SU-DHL-6 (cell line): ENCODE results near the gene STK33.

Experiments
- H2AFZ ChIP-seq: fragments of 200-600 bp; sonication (generic); 2 replicates; pipeline ENCODE4 v1.6.1; 2014; ENCODE audit warnings: low read depth, mild to moderate bottlenecking, moderate library complexity, mixed read lengths, antibody characterized with exemption, low read length; ENCODE audit not compliant: severe bottlenecking
- H3F3A ChIP-seq: fragments of 200-600 bp; shearing (Covaris generic); 2 replicates; pipeline ENCODE4 v1.6.0; 2016; ENCODE audit warnings: antibody characterized with exemption, mild to moderate bottlenecking; ENCODE audit not compliant: insufficient read depth
- H3K27ac ChIP-seq: fragments of 200-600 bp; sonication (generic); 2 replicates; pipeline ENCODE4 v1.5.1; 2016; ENCODE audit warnings: low read depth, mild to moderate bottlenecking, low read length, moderate library complexity, mixed read lengths
- H3K27me3 ChIP-seq: fragments of 200-600 bp; sonication (generic), shearing (Covaris generic); 2 replicates; pipeline ENCODE4 v1.6.0; 2014; ENCODE audit warnings: mild to moderate bottlenecking, low read length
- H3K36me3 ChIP-seq: fragments of 200-600 bp; sonication (generic); 2 replicates; pipeline ENCODE4 v1.6.1; 2014; ENCODE audit warnings: mild to moderate bottlenecking, low read length, mixed read lengths
- H3K4me2 ChIP-seq: fragments of 300-600, 200-600 bp; shearing (Covaris generic), sonication (generic); 2 replicates; pipeline ENCODE4 v1.6.0; 2014; ENCODE audit warnings: low read length, low read depth, mild to moderate bottlenecking; ENCODE audit not compliant: poor library complexity, severe bottlenecking
- H3K4me3 ChIP-seq: fragments of 200-600 bp; sonication (generic); 2 replicates; pipeline ENCODE4 v1.5.1; 2014; ENCODE audit warnings: antibody characterized with exemption, low read length, mild to moderate bottlenecking, mixed read lengths; ENCODE audit not compliant: insufficient read depth, poor library complexity, severe bottlenecking
- H3K79me2 ChIP-seq: fragments of 200-600 bp; sonication (generic); 2 replicates; pipeline ENCODE4 v1.6.1; 2014; ENCODE audit warnings: mild to moderate bottlenecking, low read length, moderate library complexity; ENCODE audit not compliant: insufficient read depth
- H3K9ac ChIP-seq: fragments of 200-600 bp; sonication (generic); 2 replicates; pipeline ENCODE4 v1.7.0; 2014; ENCODE audit warnings: mild to moderate bottlenecking, low read length
- H3K9me2 ChIP-seq: fragments of 200-600 bp; sonication (generic); replicated peaks from 2 replicates; pipeline ENCODE4 v1.6.1; 2014; ENCODE audit warnings: low read length; ENCODE audit not compliant: insufficient read depth
- H3K9me3 ChIP-seq: fragments of 200-600 bp; sonication (generic); 2 replicates; pipeline ENCODE4 v1.6.1; 2014; ENCODE audit warnings: low read length, mixed read lengths; ENCODE audit not compliant: insufficient read depth
- H4K20me1 ChIP-seq: fragments of 200-600 bp; sonication (generic); 2 replicates; pipeline ENCODE4 v1.6.1; 2014; ENCODE audit warnings: low read depth, mild to moderate bottlenecking, antibody characterized with exemption, low read length, moderate library complexity, mixed read lengths
- EZH2phosphoT487 ChIP-seq: fragments of 200-600 bp; sonication (generic), shearing (Covaris generic); conservative IDR thresholded peaks from 2 replicates; pipeline ENCODE4 v1.6.1; 2018; ENCODE audit warnings: mild to moderate bottlenecking, antibody characterized with exemption, low read length, moderate library complexity, mixed read lengths
- TF ChIP-seq, protein P1 (sequence below): fragments of 200-600 bp; sonication (generic); IDR thresholded peaks from one replicate; pipeline ENCODE4 v1.5.1; 2017; ENCODE audit warnings: antibody characterized with exemption, mild to moderate bottlenecking, low read length, moderate library complexity; ENCODE audit not compliant: insufficient read depth, poor library complexity, severe bottlenecking

STK33 gene

DNA sequence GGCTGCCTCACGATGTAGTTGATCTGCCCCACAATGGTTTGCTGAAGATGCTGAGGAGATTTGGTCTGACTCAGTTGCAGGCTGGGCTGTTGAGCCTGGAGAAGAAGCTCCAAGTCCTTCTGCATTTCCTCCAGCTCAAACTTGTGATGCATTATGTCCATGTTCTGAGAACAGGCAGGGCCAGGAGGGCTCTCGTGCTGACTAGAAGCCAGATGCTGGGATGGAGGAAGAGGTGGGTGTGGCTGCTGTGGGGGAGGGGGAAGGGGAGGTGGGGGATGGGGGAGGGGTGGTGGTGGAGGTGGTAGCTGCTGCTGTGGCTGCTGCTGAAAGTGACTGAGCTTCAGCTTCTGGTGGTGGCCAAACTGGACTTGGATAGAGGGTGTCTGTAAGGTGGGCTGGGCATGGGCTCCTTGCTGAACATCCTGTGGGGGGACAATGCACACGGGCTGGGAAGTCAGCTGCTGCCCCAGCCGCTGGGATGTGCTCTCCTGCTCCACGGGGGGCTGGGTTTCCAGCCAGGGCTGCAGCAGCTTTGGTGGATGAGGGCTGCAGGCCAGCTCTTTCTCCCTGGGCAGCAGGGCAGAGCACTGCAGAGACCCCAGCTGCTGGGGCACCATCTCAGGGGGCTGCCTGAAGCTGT is 46.4 kb upstream of the STK33 start:
- Histone ChIP-seq H3K27me3 (no peaks in the 10 kb centered on the region), H3K4me3 (no peak overlapping the region), H3K9me2 (no peaks in the 10 kb centered on the region), H4K20me1 (no peaks in the 10 kb centered on the region), H3K9ac (no peak overlapping the region), H3K27ac (no peak overlapping the region), H3K4me2 (no peak overlapping the region), H3K9me3 (no peaks in the 10 kb centered on the region), H2AFZ (no peak overlapping the region), H3K79me2 (no peaks in the 10 kb centered on the region), H3F3A (no peaks in the 10 kb centered on the region), H3K36me3 (peaks cover 20% of the 10 kb centered on the region)
- TF ChIP-seq, protein P1, sequence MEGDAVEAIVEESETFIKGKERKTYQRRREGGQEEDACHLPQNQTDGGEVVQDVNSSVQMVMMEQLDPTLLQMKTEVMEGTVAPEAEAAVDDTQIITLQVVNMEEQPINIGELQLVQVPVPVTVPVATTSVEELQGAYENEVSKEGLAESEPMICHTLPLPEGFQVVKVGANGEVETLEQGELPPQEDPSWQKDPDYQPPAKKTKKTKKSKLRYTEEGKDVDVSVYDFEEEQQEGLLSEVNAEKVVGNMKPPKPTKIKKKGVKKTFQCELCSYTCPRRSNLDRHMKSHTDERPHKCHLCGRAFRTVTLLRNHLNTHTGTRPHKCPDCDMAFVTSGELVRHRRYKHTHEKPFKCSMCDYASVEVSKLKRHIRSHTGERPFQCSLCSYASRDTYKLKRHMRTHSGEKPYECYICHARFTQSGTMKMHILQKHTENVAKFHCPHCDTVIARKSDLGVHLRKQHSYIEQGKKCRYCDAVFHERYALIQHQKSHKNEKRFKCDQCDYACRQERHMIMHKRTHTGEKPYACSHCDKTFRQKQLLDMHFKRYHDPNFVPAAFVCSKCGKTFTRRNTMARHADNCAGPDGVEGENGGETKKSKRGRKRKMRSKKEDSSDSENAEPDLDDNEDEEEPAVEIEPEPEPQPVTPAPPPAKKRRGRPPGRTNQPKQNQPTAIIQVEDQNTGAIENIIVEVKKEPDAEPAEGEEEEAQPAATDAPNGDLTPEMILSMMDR, result no peak
- no peak for TF ChIP-seq EZH2phosphoT487

- H3K4me2 ChIP-seq, result no peak overlapping the region
- no peak overlapping the region for H3K27ac ChIP-seq
- H3K36me3 ChIP-seq, result peaks cover 20% of the 10 kb centered on the region
Measured at GRCh38 chr11:8639655-8640054, 45.6 kb upstream of the STK33 start.

DNA sequence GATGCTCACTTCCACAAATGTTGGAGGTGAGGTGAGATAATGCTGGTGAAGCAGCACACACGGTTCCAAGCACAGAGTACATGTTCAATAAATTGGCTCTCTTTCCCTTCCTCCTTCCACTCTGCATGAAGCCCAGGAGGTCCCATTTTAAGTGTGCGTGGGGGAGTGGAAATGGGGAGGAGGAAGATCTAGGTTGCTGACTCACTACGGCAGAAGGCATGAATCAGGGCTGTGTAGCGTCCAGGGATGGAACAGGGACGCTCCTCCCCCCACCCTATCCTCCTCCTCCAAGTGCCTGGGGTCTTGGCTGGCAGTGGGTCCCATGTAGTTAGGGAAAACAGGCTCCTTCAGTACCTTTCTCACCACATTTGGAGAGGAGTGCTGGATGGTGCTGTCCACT is 44.3 kb upstream of the STK33 start:
- no peaks in the 10 kb centered on the region for H3K9me2 ChIP-seq
- H3K4me3 ChIP-seq, result no peak overlapping the region
- TF ChIP-seq, protein P1, result no peak
- no peak for TF ChIP-seq EZH2phosphoT487
- peaks cover 20% of the 10 kb centered on the region for H3K36me3 ChIP-seq
- no peak overlapping the region for H3K9ac ChIP-seq
- H3K27ac ChIP-seq, result no peak overlapping the region
- no peaks in the 10 kb centered on the region for H3K9me3 ChIP-seq
- H3F3A ChIP-seq, result no peaks in the 10 kb centered on the region
- no peak overlapping the region for H3K4me2 ChIP-seq
- no peaks in the 10 kb centered on the region for H4K20me1 ChIP-seq
- no peaks in the 10 kb centered on the region for H3K27me3 ChIP-seq
- no peaks in the 10 kb centered on the region for H3K79me2 ChIP-seq
- H2AFZ ChIP-seq, result no peak overlapping the region

More at GRCh38 chr11:8639655-8640054, 45.6 kb upstream of the STK33 start:
- Histone ChIP-seq H2AFZ (no peak overlapping the region), H3K27me3 (no peaks in the 10 kb centered on the region), H3K9me2 (no peaks in the 10 kb centered on the region), H3K9ac (no peak overlapping the region), H3K9me3 (no peaks in the 10 kb centered on the region), H4K20me1 (no peaks in the 10 kb centered on the region), H3F3A (no peaks in the 10 kb centered on the region), H3K79me2 (no peaks in the 10 kb centered on the region), H3K4me3 (no peak overlapping the region)
- no peak for TF ChIP-seq EZH2phosphoT487
- TF ChIP-seq, protein P1, result no peak
